ENCODE results near the gene DYNC2I2. TPM values are rescaled to one million over a fixed set of nuclear protein-coding genes. Genes with fewer than 3 reads are reported as not detected.

Gene DYNC2I2
- total RNA-seq (56.1 TPM), polyA plus RNA-seq (37.5 TPM)
- long read RNA-seq, donor 1, partial matches to known transcripts: 0 of 1 reads
- long read RNA-seq, donor 1, other reads (novel, unspliced or antisense): 0 of 1 reads
- long read RNA-seq, donor 2: 0 reads
- long read RNA-seq, donor 3, transcript WDR34-201 (9 exons, 1,755 nt): major isoform, 27 of 49 reads
- long read RNA-seq, donor 3, partial matches to known transcripts: 22 of 49 reads
- long read RNA-seq, donor 3, other reads (novel, unspliced or antisense): 0 of 49 reads
- long read RNA-seq, donor 4, transcript WDR34-201 (9 exons, 1,755 nt): major isoform, 11 of 12 reads
- long read RNA-seq, donor 4, partial matches to known transcripts: 0 of 12 reads
- long read RNA-seq, donor 4, other reads (novel, unspliced or antisense): 0 of 12 reads
- long read RNA-seq, donor 5, transcript WDR34-201 (9 exons, 1,755 nt): major isoform, 34 of 51 reads
- long read RNA-seq, donor 5, partial matches to known transcripts: 16 of 51 reads
- long read RNA-seq, donor 5, other reads (novel, unspliced or antisense): 0 of 51 reads
- long read RNA-seq, donor 6, transcript WDR34-201 (9 exons, 1,755 nt): major isoform, 20 of 27 reads
- long read RNA-seq, donor 6, partial matches to known transcripts: 7 of 27 reads
- long read RNA-seq, donor 6, other reads (novel, unspliced or antisense): 0 of 27 reads
- long read RNA-seq, donor 7, transcript WDR34-201 (9 exons, 1,755 nt): major isoform, 7 of 7 reads
- long read RNA-seq, donor 7, partial matches to known transcripts: 0 of 7 reads
- long read RNA-seq, donor 7, other reads (novel, unspliced or antisense): 0 of 7 reads
- long read RNA-seq, donor 8, partial matches to known transcripts: 298 of 504 reads
- long read RNA-seq, donor 8, other reads (novel, unspliced or antisense): 201 of 504 reads
- long read RNA-seq, donor 9, transcript WDR34-201 (9 exons, 1,755 nt): major isoform, 12 of 45 reads
- long read RNA-seq, donor 9, partial matches to known transcripts: 33 of 45 reads
- long read RNA-seq, donor 9, other reads (novel, unspliced or antisense): 0 of 45 reads
- long read RNA-seq, donor 10, transcript WDR34-201 (9 exons, 1,755 nt): major isoform, 22 of 36 reads
- long read RNA-seq, donor 10, partial matches to known transcripts: 12 of 36 reads
- long read RNA-seq, donor 10, other reads (novel, unspliced or antisense): 0 of 36 reads

GRCh38 chr9:128656416-128657343, at the start of gene DYNC2I2:
Gene DYNC2I2, minus strand, starts transcription at chr9:128656847. Its CDS starts 121 bp downstream, at chr9:128656726.
- WGBS: under 1% methylated on average over 86 of the region's 86 CpGs
- DNase-seq (ENCODE audit: low read depth in 6 of 9, low spot score in 9 of 9): peak; percentile 90 to 98 (median 94)
- H3K27ac ChIP-seq (ENCODE audit: low read depth in 1 of 2, low read length in 1 of 2): peak within 1 kb of the TSS; percentile 90 to 100
- peak within 1 kb of the TSS; percentile 70 to 79 for H3K4me3 ChIP-seq (ENCODE audit: low read length in 2 of 2)
- peaks cover 0 to 4% of the 10 kb centered on the region in 2 donors for H3K9me3 ChIP-seq (ENCODE audit: control insufficient read depth in 2 of 2, insufficient read depth in 1 of 2, low read length in 1 of 2)
- H3K36me3 ChIP-seq (ENCODE audit: control insufficient read depth in 2 of 2, insufficient read depth in 2 of 2, low read length in 1 of 2): peaks cover 0 to 2% of the 10 kb centered on the region in 2 donors
- peaks cover 4 to 10% of the 10 kb centered on the region in 2 donors for H3K4me1 ChIP-seq (ENCODE audit: control insufficient read depth in 2 of 2, insufficient read depth in 2 of 2, low read length in 2 of 2)
- H3K27me3 ChIP-seq (ENCODE audit: control insufficient read depth in 2 of 2, insufficient read depth in 1 of 2, low read length in 1 of 2): no peaks in the 10 kb centered on the region

GRCh38 chr9:128706045-128706444, 49.4 kb upstream of the DYNC2I2 start:
- no peak overlapping the region for H3K27ac ChIP-seq (ENCODE audit: low read depth in 1 of 2, low read length in 1 of 2)
- peaks cover 3 to 12% of the 10 kb centered on the region in 2 donors for H3K4me1 ChIP-seq (ENCODE audit: control insufficient read depth in 2 of 2, insufficient read depth in 2 of 2, low read length in 2 of 2)
- H3K36me3 ChIP-seq (ENCODE audit: control insufficient read depth in 2 of 2, insufficient read depth in 2 of 2, low read length in 1 of 2): peaks cover 0 to 8% of the 10 kb centered on the region in 2 donors
- DNase-seq (ENCODE audit: low read depth in 6 of 9, low spot score in 9 of 9): no peak
- H3K27me3 ChIP-seq (ENCODE audit: control insufficient read depth in 2 of 2, insufficient read depth in 1 of 2, low read length in 1 of 2): peaks cover 0 to 3% of the 10 kb centered on the region in 2 donors
- H3K9me3 ChIP-seq (ENCODE audit: control insufficient read depth in 2 of 2, insufficient read depth in 1 of 2, low read length in 1 of 2): peaks cover 0 to 4% of the 10 kb centered on the region in 2 donors
- 100% methylated on average over 1 of the region's 1 CpG for WGBS
- H3K4me3 ChIP-seq (ENCODE audit: low read length in 2 of 2): no peak overlapping the region

- Histone ChIP-seq H3K27me3 (ENCODE audit: control insufficient read depth in 2 of 2, insufficient read depth in 1 of 2, low read length in 1 of 2) (peaks cover 0 to 3% of the 10 kb centered on the region in 2 donors), H3K9me3 (ENCODE audit: control insufficient read depth in 2 of 2, insufficient read depth in 1 of 2, low read length in 1 of 2) (peaks cover 0 to 4% of the 10 kb centered on the region in 2 donors), H3K36me3 (ENCODE audit: control insufficient read depth in 2 of 2, insufficient read depth in 2 of 2, low read length in 1 of 2) (peaks cover 0 to 8% of the 10 kb centered on the region in 2 donors), H3K4me3 (ENCODE audit: low read length in 2 of 2) (no peak overlapping the region), H3K4me1 (ENCODE audit: control insufficient read depth in 2 of 2, insufficient read depth in 2 of 2, low read length in 2 of 2) (peaks cover 3 to 12% of the 10 kb centered on the region in 2 donors), H3K27ac (ENCODE audit: low read depth in 1 of 2, low read length in 1 of 2) (no peak overlapping the region)
- no peak for DNase-seq (ENCODE audit: low read depth in 6 of 9, low spot score in 9 of 9)
- WGBS: 97% methylated on average over 36 of the region's 36 CpGs
Measured at GRCh38 chr9:128705051-128705965, 48.7 kb upstream of the DYNC2I2 start.

- no peak for DNase-seq (ENCODE audit: low read depth in 6 of 9, low spot score in 9 of 9)
- no peak overlapping the region for H3K27ac ChIP-seq (ENCODE audit: low read depth in 1 of 2, low read length in 1 of 2)
- H3K4me1 ChIP-seq (ENCODE audit: control insufficient read depth in 2 of 2, insufficient read depth in 2 of 2, low read length in 2 of 2): peaks cover 3 to 12% of the 10 kb centered on the region in 2 donors
- peaks cover 0 to 4% of the 10 kb centered on the region in 2 donors for H3K9me3 ChIP-seq (ENCODE audit: control insufficient read depth in 2 of 2, insufficient read depth in 1 of 2, low read length in 1 of 2)
- H3K36me3 ChIP-seq (ENCODE audit: control insufficient read depth in 2 of 2, insufficient read depth in 2 of 2, low read length in 1 of 2): peaks cover 0 to 8% of the 10 kb centered on the region in 2 donors
- H3K27me3 ChIP-seq (ENCODE audit: control insufficient read depth in 2 of 2, insufficient read depth in 1 of 2, low read length in 1 of 2): peaks cover 0 to 3% of the 10 kb centered on the region in 2 donors
- no peak overlapping the region for H3K4me3 ChIP-seq (ENCODE audit: low read length in 2 of 2)
- WGBS: 96% methylated on average over 5 of the region's 5 CpGs
Measured at GRCh38 chr9:128704356-128704670, 47.7 kb upstream of the DYNC2I2 start.

- DNase-seq (ENCODE audit: low read depth in 6 of 9, low spot score in 9 of 9): no peak
- H3K27me3 ChIP-seq (ENCODE audit: control insufficient read depth in 2 of 2, insufficient read depth in 1 of 2, low read length in 1 of 2): peaks cover 0 to 3% of the 10 kb centered on the region in 2 donors
- WGBS: 91% methylated on average over 31 of the region's 31 CpGs
- peak overlapping the region; percentile 57 to 88 for H3K4me3 ChIP-seq (ENCODE audit: low read length in 2 of 2)
- H3K9me3 ChIP-seq (ENCODE audit: control insufficient read depth in 2 of 2, insufficient read depth in 1 of 2, low read length in 1 of 2): peaks cover 0 to 4% of the 10 kb centered on the region in 2 donors
- H3K27ac ChIP-seq (ENCODE audit: low read depth in 1 of 2, low read length in 1 of 2): no peak overlapping the region
- peaks cover 0 to 8% of the 10 kb centered on the region in 2 donors for H3K36me3 ChIP-seq (ENCODE audit: control insufficient read depth in 2 of 2, insufficient read depth in 2 of 2, low read length in 1 of 2)
- H3K4me1 ChIP-seq (ENCODE audit: control insufficient read depth in 2 of 2, insufficient read depth in 2 of 2, low read length in 2 of 2): peaks cover 3 to 12% of the 10 kb centered on the region in 2 donors
Measured at GRCh38 chr9:128703616-128704355, 47.1 kb upstream of the DYNC2I2 start.

- Histone ChIP-seq H3K36me3 (ENCODE audit: control insufficient read depth in 2 of 2, insufficient read depth in 2 of 2, low read length in 1 of 2) (peaks cover 0 to 8% of the 10 kb centered on the region in 2 donors), H3K9me3 (ENCODE audit: control insufficient read depth in 2 of 2, insufficient read depth in 1 of 2, low read length in 1 of 2) (peaks cover 0 to 4% of the 10 kb centered on the region in 2 donors), H3K4me1 (ENCODE audit: control insufficient read depth in 2 of 2, insufficient read depth in 2 of 2, low read length in 2 of 2) (peaks cover 3 to 12% of the 10 kb centered on the region in 2 donors), H3K27me3 (ENCODE audit: control insufficient read depth in 2 of 2, insufficient read depth in 1 of 2, low read length in 1 of 2) (peaks cover 0 to 3% of the 10 kb centered on the region in 2 donors), H3K4me3 (ENCODE audit: low read length in 2 of 2) (peak overlapping the region; percentile 57 to 88), H3K27ac (ENCODE audit: low read depth in 1 of 2, low read length in 1 of 2) (peak overlapping the region in 1 of 2 donors; percentile 52)
- peak in 3 of 9 donors; percentile 46 to 63 (median 50) for DNase-seq (ENCODE audit: low read depth in 6 of 9, low spot score in 9 of 9)
- 7% methylated on average over 55 of the region's 55 CpGs for WGBS
Measured at GRCh38 chr9:128702949-128703615, 46.4 kb upstream of the DYNC2I2 start.
